Effector memory CD4-positive, alpha-beta T cell (primary cell): ENCODE data around the gene FKRP.

Experiments
- DNase-seq, 3 donors: peaks; one replicate each; pipeline ENCODE4 v3.0.0-alpha.2; 2020
- H3K27ac ChIP-seq: 2 replicates; pipeline ENCODE4 v1.7.0; 2013; ENCODE audit warnings: mild to moderate bottlenecking, low read length, moderate library complexity; ENCODE audit not compliant: insufficient read depth, poor library complexity, severe bottlenecking
- H3K27me3 ChIP-seq: replicated peaks from 2 replicates; pipeline ENCODE4 v1.7.0; 2013; ENCODE audit warnings: mild to moderate bottlenecking, low read length; ENCODE audit not compliant: insufficient read depth, control insufficient read depth, poor library complexity, severe bottlenecking
- H3K36me3 ChIP-seq: 2 replicates; pipeline ENCODE4 v1.7.0; 2013; ENCODE audit warnings: mild to moderate bottlenecking, low read length, moderate library complexity; ENCODE audit not compliant: control insufficient read depth, insufficient read depth
- H3K4me1 ChIP-seq: 2 replicates; pipeline ENCODE4 v1.7.0; 2013; ENCODE audit warnings: low read length, mild to moderate bottlenecking; ENCODE audit not compliant: control insufficient read depth, insufficient read depth, poor library complexity, severe bottlenecking
- H3K4me3 ChIP-seq: 2 replicates; pipeline ENCODE4 v1.7.0; 2013; ENCODE audit warnings: low read length, low read depth, mild to moderate bottlenecking; ENCODE audit not compliant: insufficient read depth, poor library complexity, severe bottlenecking
- H3K9me3 ChIP-seq: 2 replicates; pipeline ENCODE4 v1.7.0; 2013; ENCODE audit warnings: mild to moderate bottlenecking, low read length, moderate library complexity; ENCODE audit not compliant: control insufficient read depth

FKRP gene

GRCh38 chr19:46785054-46785979 is 39.5 kb downstream of the FKRP start:
- DNase-seq, result no peak
- no peaks in the 10 kb centered on the region for H3K27me3 ChIP-seq
- H3K4me1 ChIP-seq, result peaks cover 34% of the 10 kb centered on the region
- peaks cover 14% of the 10 kb centered on the region for H3K36me3 ChIP-seq
- H3K9me3 ChIP-seq, result no peaks in the 10 kb centered on the region
- peak overlapping the region; percentile 73 for H3K27ac ChIP-seq
- H3K4me3 ChIP-seq, result peak overlapping the region; percentile 85

- Histone ChIP-seq H3K4me1 (peaks cover 34% of the 10 kb centered on the region), H3K4me3 (peak overlapping the region; percentile 85), H3K27ac (peak overlapping the region; percentile 73), H3K9me3 (no peaks in the 10 kb centered on the region), H3K27me3 (no peaks in the 10 kb centered on the region), H3K36me3 (peaks cover 14% of the 10 kb centered on the region)
- no peak for DNase-seq
Observed at GRCh38 chr19:46785980-46786235, 40.1 kb downstream of the FKRP start.

- peaks cover 14% of the 10 kb centered on the region for H3K36me3 ChIP-seq
- peaks cover 34% of the 10 kb centered on the region for H3K4me1 ChIP-seq
- H3K27ac ChIP-seq, result peak overlapping the region; percentile 73
- no peaks in the 10 kb centered on the region for H3K27me3 ChIP-seq
- H3K4me3 ChIP-seq, result peak overlapping the region; percentile 85
- H3K9me3 ChIP-seq, result no peaks in the 10 kb centered on the region
- DNase-seq, result peak; percentile 77 to 81 (median 80)
Observed at GRCh38 chr19:46786236-46787039, 40.6 kb downstream of the FKRP start.

- H3K27ac ChIP-seq, result peak overlapping the region; percentile 73
- no peaks in the 10 kb centered on the region for H3K27me3 ChIP-seq
- no peak for DNase-seq
- H3K4me3 ChIP-seq, result peak overlapping the region; percentile 85
- H3K4me1 ChIP-seq, result peaks cover 36% of the 10 kb centered on the region
- peaks cover 9% of the 10 kb centered on the region for H3K36me3 ChIP-seq
- no peaks in the 10 kb centered on the region for H3K9me3 ChIP-seq
Observed at GRCh38 chr19:46787040-46787330, 41.1 kb downstream of the FKRP start.

- peaks cover 42% of the 10 kb centered on the region for H3K4me1 ChIP-seq
- peak overlapping the region; percentile 85 for H3K4me3 ChIP-seq
- DNase-seq, result peak; percentile 8 to 21 (median 10)
- H3K27me3 ChIP-seq, result no peaks in the 10 kb centered on the region
- no peaks in the 10 kb centered on the region for H3K9me3 ChIP-seq
- peaks cover 4% of the 10 kb centered on the region for H3K36me3 ChIP-seq
- H3K27ac ChIP-seq, result peak overlapping the region; percentile 73
Observed at GRCh38 chr19:46787331-46788261, 41.7 kb downstream of the FKRP start.

- Histone ChIP-seq H3K9me3 (no peaks in the 10 kb centered on the region), H3K4me3 (peak within 1 kb of the TSS; percentile 85), H3K27me3 (no peaks in the 10 kb centered on the region), H3K36me3 (no peaks in the 10 kb centered on the region), H3K4me1 (peaks cover 41% of the 10 kb centered on the region), H3K27ac (peak within 1 kb of the TSS; percentile 73)
- peak; percentile 95 to 97 (median 97) for DNase-seq
Observed at GRCh38 chr19:46788262-46788967, 42.6 kb downstream of the FKRP start, which contains the start of gene SLC1A5. TSS of gene SLC1A5 (minus strand) at chr19:46788594. CDS start at chr19:46787965, 629 bp downstream.

- Histone ChIP-seq H3K4me1 (peaks cover 36% of the 10 kb centered on the region), H3K27ac (no peak overlapping the region)
Observed at GRCh38 chr19:46788968-46789338, 43.1 kb downstream of the FKRP start.

GRCh38 chr19:46789371-46789770 is 43.5 kb downstream of the FKRP start:
- no peak for DNase-seq
- Histone ChIP-seq H3K4me3 (no peak overlapping the region), H3K27ac (no peak overlapping the region), H3K9me3 (no peaks in the 10 kb centered on the region), H3K4me1 (peaks cover 32% of the 10 kb centered on the region), H3K27me3 (no peaks in the 10 kb centered on the region), H3K36me3 (no peaks in the 10 kb centered on the region)

More at GRCh38 chr19:46788968-46789338, 43.1 kb downstream of the FKRP start:
- Histone ChIP-seq H3K27me3 (no peaks in the 10 kb centered on the region), H3K36me3 (no peaks in the 10 kb centered on the region), H3K9me3 (no peaks in the 10 kb centered on the region), H3K4me3 (peak overlapping the region; percentile 85)
- DNase-seq, result no peak

GRCh38 chr19:46791944-46792343 is 46.1 kb downstream of the FKRP start:
- DNase-seq, result peak in 2 of 3 donors; percentile 19 to 35
- no peak overlapping the region for H3K4me3 ChIP-seq
- H3K36me3 ChIP-seq, result no peaks in the 10 kb centered on the region
- peaks cover 13% of the 10 kb centered on the region for H3K4me1 ChIP-seq
- H3K27me3 ChIP-seq, result no peaks in the 10 kb centered on the region
- no peak overlapping the region for H3K27ac ChIP-seq
- H3K9me3 ChIP-seq, result no peaks in the 10 kb centered on the region
